ENCODE results near the gene DHX30. TPM values are rescaled to one million over a fixed set of nuclear protein-coding genes. Genes with fewer than 3 reads are reported as not detected.

DHX30 gene
- total and polyA plus RNA-seq, 9 of the 15 experiments (the other 6 are each of a cell fraction or from before 2014, with no cell fraction given), result 12.3 to 158 (median 79.0) TPM

- H3K27ac ChIP-seq (ENCODE audit: extremely low read depth, low read depth, low read length), result no peak overlapping the region
- no peaks in the 10 kb centered on the region for H3K9me3 ChIP-seq (replicated peaks; ENCODE audit: control insufficient read depth, insufficient read depth, low read depth, low read length)
- CTCF ChIA-PET (ENCODE audit: low intra/inter-chr PET ratio), result no interaction called here
- FAIRE-seq (no peak), ATAC-seq (no peak), DNase-seq (ENCODE audit: extremely low read depth in 1 of 4, low spot score in 3 of 4) (no peak)
- H3K9me1 ChIP-seq (ENCODE audit: control insufficient read depth, insufficient read depth, low read length), result no peaks in the 10 kb centered on the region
- peaks cover 32% of the 10 kb centered on the region; the same call in 2 of the 3 replicates for H3K36me3 ChIP-seq (ENCODE audit: control insufficient read depth, insufficient read depth, low read length)
- H3K79me2 ChIP-seq (ENCODE audit: control insufficient read depth, insufficient read depth, low read length), result no peaks in the 10 kb centered on the region
- POLR2A ChIA-PET, result no interaction called here
- WGBS (ENCODE audit: insufficient coverage, low coverage, missing lambda C conversion rate), result 56% methylated on average over 3 of the region's 3 CpGs
- no TSS peak for BruUV-seq (replicated peaks)
- H3K4me2 ChIP-seq (ENCODE audit: insufficient read depth, low read length), result no peak overlapping the region
- no peaks in the 10 kb centered on the region for H3K4me1 ChIP-seq (replicated peaks in 1 of 2; ENCODE audit: control insufficient read depth in 2 of 2, insufficient read depth in 2 of 2, low read length in 2 of 2)
- H4K20me1 ChIP-seq (replicated peaks; ENCODE audit: control insufficient read depth, insufficient read depth, low read length), result no peaks in the 10 kb centered on the region; the same call in 1 of the 2 replicates
- intact Hi-C loops (cut with micrococcal nuclease) (no loop called here), in situ Hi-C loops (cut with MboI) (no loop called here)
- H3K4me3 ChIP-seq, result no peak overlapping the region
- no peaks in the 10 kb centered on the region for H3K27me3 ChIP-seq (ENCODE audit: control insufficient read depth in 2 of 2, insufficient read depth in 2 of 2, low read length in 2 of 2)
- TF ChIP-seq PURB (CRISPR knock-in tag; IDR thresholded peaks at IDR 0.05; ENCODE audit: low read depth), result no peak
- no peak for TF ChIP-seq NBN (IDR thresholded peaks at IDR 0.05; ENCODE audit: low read depth)
- no peak for TF ChIP-seq DDX20 (tag; IDR thresholded peaks at IDR 0.05; ENCODE audit: low read depth)
- TF ChIP-seq, protein P1, sequence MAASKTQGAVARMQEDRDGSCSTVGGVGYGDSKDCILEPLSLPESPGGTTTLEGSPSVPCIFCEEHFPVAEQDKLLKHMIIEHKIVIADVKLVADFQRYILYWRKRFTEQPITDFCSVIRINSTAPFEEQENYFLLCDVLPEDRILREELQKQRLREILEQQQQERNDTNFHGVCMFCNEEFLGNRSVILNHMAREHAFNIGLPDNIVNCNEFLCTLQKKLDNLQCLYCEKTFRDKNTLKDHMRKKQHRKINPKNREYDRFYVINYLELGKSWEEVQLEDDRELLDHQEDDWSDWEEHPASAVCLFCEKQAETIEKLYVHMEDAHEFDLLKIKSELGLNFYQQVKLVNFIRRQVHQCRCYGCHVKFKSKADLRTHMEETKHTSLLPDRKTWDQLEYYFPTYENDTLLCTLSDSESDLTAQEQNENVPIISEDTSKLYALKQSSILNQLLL (CRISPR knock-in tag; IDR thresholded peaks at IDR 0.05; ENCODE audit: borderline replicate concordance), result no peak
- no peak for TF ChIP-seq ZKSCAN3 (CRISPR knock-in tag; IDR thresholded peaks at IDR 0.05)
- TF ChIP-seq ELF4 (CRISPR knock-in tag; IDR thresholded peaks at IDR 0.05), result no peak
- TF ChIP-seq MLX (CRISPR knock-in tag; conservative IDR thresholded peaks at IDR 0.05), result no peak
- no peak for TF ChIP-seq ZNF592 (IDR thresholded peaks at IDR 0.05)
- TF ChIP-seq ZNF3 (CRISPR knock-in tag; IDR thresholded peaks at IDR 0.05), result no peak
- TF ChIP-seq FOXP1 (CRISPR knock-in tag; IDR thresholded peaks at IDR 0.05), result no peak
- no peak for TF ChIP-seq NR2C1 (IDR thresholded peaks at IDR 0.05)
- no peak for TF ChIP-seq NR2C1 (tag; IDR thresholded peaks at IDR 0.05)
- TF ChIP-seq ERF (CRISPR knock-in tag; IDR thresholded peaks at IDR 0.05), result no peak
- no peak for TF ChIP-seq MAX (CRISPR knock-in tag; IDR thresholded peaks at IDR 0.05)
- no peak for TF ChIP-seq CBX3 (IDR thresholded peaks at IDR 0.05; ENCODE audit: borderline replicate concordance in 1 of 2, low read length in 2 of 2)
- no peak overlapping the region for H3K9ac ChIP-seq (ENCODE audit: insufficient read depth in 1 of 2, low read depth in 2 of 2, low read length in 2 of 2)
- H2AFZ ChIP-seq (ENCODE audit: low read depth, low read length), result no peak overlapping the region
Measured at GRCh38 chr3:47896736-47897135, 93.8 kb downstream of the DHX30 start.
